Measurements from ENCODE around the gene MRPS11. TPM values are rescaled to one million over a fixed set of nuclear protein-coding genes. Genes with fewer than 3 reads are reported as not detected.

Gene MRPS11
- polyA plus RNA-seq, 2 donors, result 23.7 to 42.3 TPM

DNA sequence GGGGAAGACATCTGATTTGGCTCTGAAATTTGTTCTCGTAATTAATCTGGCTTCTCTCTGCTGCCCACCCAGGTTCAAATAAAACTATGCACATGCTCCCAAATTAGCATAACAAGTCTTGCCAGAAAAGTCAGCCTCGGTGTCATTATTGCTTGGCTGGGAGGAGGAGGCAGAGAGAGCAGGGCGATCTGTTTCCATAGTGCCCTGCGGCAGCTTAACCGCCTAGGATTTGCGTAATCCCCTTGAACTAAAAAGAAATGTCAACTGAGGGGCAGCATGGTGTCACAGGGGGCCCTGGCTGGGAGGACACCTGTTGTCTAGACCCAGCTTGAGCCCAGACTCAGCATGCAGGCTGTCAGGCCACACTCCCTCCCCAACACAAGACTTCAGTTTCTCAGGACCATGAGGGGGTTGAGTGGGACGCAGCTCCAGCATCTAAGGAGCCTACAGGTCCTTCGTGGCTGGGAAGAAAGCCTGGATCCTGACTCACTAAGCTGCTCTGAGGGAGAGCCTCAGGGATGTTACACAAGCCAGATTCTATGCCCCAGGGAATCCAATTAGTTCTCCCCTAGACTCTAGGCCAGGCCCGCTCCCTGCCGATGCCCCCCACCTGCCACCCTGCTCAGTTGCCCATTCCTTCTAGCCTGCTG lies 17.3 kb downstream of the MRPS11 start:
- Histone ChIP-seq H3K4me1 (ENCODE audit: control insufficient read depth in 2 of 2, insufficient read depth in 2 of 2, low read length in 1 of 2) (no peaks in the 10 kb centered on the region), H3K9me3 (ENCODE audit: control insufficient read depth in 2 of 2, insufficient read depth in 1 of 2, low read depth in 1 of 2, low read length in 1 of 2) (no peaks in the 10 kb centered on the region), H3K36me3 (ENCODE audit: control insufficient read depth in 2 of 2, insufficient read depth in 2 of 2, low read length in 1 of 2) (no peaks in the 10 kb centered on the region), H3K27ac (ENCODE audit: low read depth in 2 of 2, low read length in 1 of 2) (no peak overlapping the region), H3K4me3 (ENCODE audit: low read depth in 1 of 2, low read length in 2 of 2) (no peak overlapping the region), H3K27me3 (ENCODE audit: control insufficient read depth in 1 of 2, insufficient read depth in 2 of 2, low read length in 2 of 2) (no peaks in the 10 kb centered on the region)
- WGBS, 2 donors, result 39 to 52% methylated on average over 10 of the region's 10 CpGs

GRCh38 chr15:88487178-88487795 lies 19.8 kb downstream of the MRPS11 start:
- no peak overlapping the region for H3K4me3 ChIP-seq (ENCODE audit: low read depth in 1 of 2, low read length in 2 of 2)
- WGBS, 2 donors, result 81 to 82% methylated on average over 2 of the region's 2 CpGs
- no peaks in the 10 kb centered on the region for H3K4me1 ChIP-seq (ENCODE audit: control insufficient read depth in 2 of 2, insufficient read depth in 2 of 2, low read length in 1 of 2)
- no peaks in the 10 kb centered on the region for H3K27me3 ChIP-seq (ENCODE audit: control insufficient read depth in 1 of 2, insufficient read depth in 2 of 2, low read length in 2 of 2)
- no peak overlapping the region for H3K27ac ChIP-seq (ENCODE audit: low read depth in 2 of 2, low read length in 1 of 2)
- H3K36me3 ChIP-seq (ENCODE audit: control insufficient read depth in 2 of 2, insufficient read depth in 2 of 2, low read length in 1 of 2), result no peaks in the 10 kb centered on the region
- H3K9me3 ChIP-seq (ENCODE audit: control insufficient read depth in 2 of 2, insufficient read depth in 1 of 2, low read depth in 1 of 2, low read length in 1 of 2), result no peaks in the 10 kb centered on the region

DNA sequence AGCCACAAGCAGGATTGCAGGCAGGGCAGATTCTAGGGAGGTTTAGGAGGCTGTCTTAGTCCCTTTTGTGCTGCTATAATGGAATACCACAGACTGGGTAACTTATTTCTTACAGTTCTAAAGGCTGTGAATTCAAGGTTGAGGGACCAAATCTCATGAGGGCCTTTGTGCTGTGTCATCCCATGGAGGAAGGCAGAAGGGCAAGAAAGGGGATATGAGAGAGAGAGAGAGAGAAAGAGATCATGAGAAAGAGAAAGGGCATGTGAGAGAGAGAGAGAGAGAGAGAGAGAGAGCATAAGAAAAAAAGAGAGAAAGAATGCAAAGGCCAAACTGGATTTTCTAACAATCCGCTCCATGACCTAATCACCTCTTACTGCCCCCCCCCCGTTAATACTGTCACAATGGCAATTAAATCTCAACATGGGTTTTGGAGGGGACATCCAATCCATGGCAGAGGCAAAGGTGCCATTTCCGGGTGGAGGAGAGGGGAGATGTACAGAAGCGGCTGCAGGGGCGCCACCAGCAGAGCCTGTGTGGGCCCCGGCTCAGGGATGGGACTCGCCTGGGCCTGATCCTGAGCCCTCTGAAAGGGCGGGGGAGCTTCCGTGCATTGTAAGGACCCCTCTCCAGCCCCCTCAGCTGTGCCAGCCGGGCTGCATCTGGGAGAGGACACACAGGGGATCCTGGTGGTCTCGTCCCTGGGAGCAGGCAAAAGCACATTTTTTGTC lies 20.5 kb downstream of the MRPS11 start:
- 56 to 68% methylated on average over 11 of the region's 11 CpGs for WGBS, 2 donors

DNA sequence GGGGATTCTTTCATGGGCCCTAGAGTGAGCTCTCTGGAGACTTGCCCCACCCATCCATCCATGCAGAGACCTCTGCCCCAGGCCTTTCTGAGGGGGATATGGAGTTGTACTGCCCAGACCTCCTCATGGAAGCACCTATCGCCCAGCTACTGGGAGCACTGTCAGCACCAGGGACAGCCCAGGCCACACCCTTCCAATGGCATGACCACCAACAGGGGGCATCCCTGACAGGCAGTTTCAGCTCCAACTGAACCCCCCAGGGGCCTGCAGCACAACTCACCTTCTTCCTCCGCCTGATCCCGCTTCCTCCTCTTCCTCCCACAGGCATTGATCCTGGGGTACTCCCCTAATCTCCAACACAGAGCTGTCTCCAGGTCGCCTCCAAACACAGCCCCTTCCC lies 21.8 kb downstream of the MRPS11 start:
- no peak overlapping the region for H3K4me3 ChIP-seq (ENCODE audit: low read depth in 1 of 2, low read length in 2 of 2)
- no peaks in the 10 kb centered on the region for H3K4me1 ChIP-seq (ENCODE audit: control insufficient read depth in 2 of 2, insufficient read depth in 2 of 2, low read length in 1 of 2)
- no peaks in the 10 kb centered on the region for H3K36me3 ChIP-seq (ENCODE audit: control insufficient read depth in 2 of 2, insufficient read depth in 2 of 2, low read length in 1 of 2)
- WGBS, 2 donors, result 85 to 89% methylated on average over 4 of the region's 4 CpGs
- no peaks in the 10 kb centered on the region for H3K9me3 ChIP-seq (ENCODE audit: control insufficient read depth in 2 of 2, insufficient read depth in 1 of 2, low read depth in 1 of 2, low read length in 1 of 2)
- H3K27ac ChIP-seq (ENCODE audit: low read depth in 2 of 2, low read length in 1 of 2), result no peak overlapping the region
- H3K27me3 ChIP-seq (ENCODE audit: control insufficient read depth in 1 of 2, insufficient read depth in 2 of 2, low read length in 2 of 2), result no peaks in the 10 kb centered on the region

More for the DNA sequence above, 20.5 kb downstream of the MRPS11 start:
- Histone ChIP-seq H3K4me3 (ENCODE audit: low read depth in 1 of 2, low read length in 2 of 2) (no peak overlapping the region), H3K36me3 (ENCODE audit: control insufficient read depth in 2 of 2, insufficient read depth in 2 of 2, low read length in 1 of 2) (no peaks in the 10 kb centered on the region), H3K4me1 (ENCODE audit: control insufficient read depth in 2 of 2, insufficient read depth in 2 of 2, low read length in 1 of 2) (no peaks in the 10 kb centered on the region), H3K27me3 (ENCODE audit: control insufficient read depth in 1 of 2, insufficient read depth in 2 of 2, low read length in 2 of 2) (no peaks in the 10 kb centered on the region), H3K27ac (ENCODE audit: low read depth in 2 of 2, low read length in 1 of 2) (no peak overlapping the region), H3K9me3 (ENCODE audit: control insufficient read depth in 2 of 2, insufficient read depth in 1 of 2, low read depth in 1 of 2, low read length in 1 of 2) (no peaks in the 10 kb centered on the region)

DNA sequence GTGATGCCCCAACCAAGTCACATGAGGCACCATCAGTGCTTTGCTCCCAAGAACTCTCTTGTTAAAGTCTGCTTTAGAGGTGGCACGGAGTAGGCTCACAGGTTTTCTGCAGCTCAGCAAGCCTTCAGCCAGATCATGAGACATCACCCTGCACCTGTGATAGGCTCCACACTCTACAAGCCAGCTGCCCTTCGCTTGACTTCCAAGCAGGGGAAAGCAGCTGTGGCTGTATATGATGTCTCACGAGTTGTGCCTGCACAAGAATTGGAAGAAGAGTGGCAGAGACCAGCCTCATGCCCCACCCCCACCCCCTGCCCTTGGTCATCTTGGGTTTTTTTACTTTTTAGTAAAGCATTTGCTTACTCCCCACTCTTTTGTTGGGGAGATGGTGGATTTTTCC lies 22.5 kb downstream of the MRPS11 start:
- Histone ChIP-seq H3K36me3 (ENCODE audit: control insufficient read depth in 2 of 2, insufficient read depth in 2 of 2, low read length in 1 of 2) (no peaks in the 10 kb centered on the region), H3K27ac (ENCODE audit: low read depth in 2 of 2, low read length in 1 of 2) (no peak overlapping the region), H3K4me1 (ENCODE audit: control insufficient read depth in 2 of 2, insufficient read depth in 2 of 2, low read length in 1 of 2) (no peaks in the 10 kb centered on the region), H3K9me3 (ENCODE audit: control insufficient read depth in 2 of 2, insufficient read depth in 1 of 2, low read depth in 1 of 2, low read length in 1 of 2) (no peaks in the 10 kb centered on the region), H3K4me3 (ENCODE audit: low read depth in 1 of 2, low read length in 2 of 2) (no peak overlapping the region), H3K27me3 (ENCODE audit: control insufficient read depth in 1 of 2, insufficient read depth in 2 of 2, low read length in 2 of 2) (no peaks in the 10 kb centered on the region)
- 88% methylated on average over 3 of the region's 3 CpGs for WGBS, 2 donors

GRCh38 chr15:88491158-88491557 lies 23.6 kb downstream of the MRPS11 start:
- 59 to 70% methylated on average over 10 of the region's 10 CpGs for WGBS, 2 donors
- Histone ChIP-seq H3K27me3 (ENCODE audit: control insufficient read depth in 1 of 2, insufficient read depth in 2 of 2, low read length in 2 of 2) (no peaks in the 10 kb centered on the region), H3K27ac (ENCODE audit: low read depth in 2 of 2, low read length in 1 of 2) (no peak overlapping the region), H3K36me3 (ENCODE audit: control insufficient read depth in 2 of 2, insufficient read depth in 2 of 2, low read length in 1 of 2) (no peaks in the 10 kb centered on the region), H3K4me3 (ENCODE audit: low read depth in 1 of 2, low read length in 2 of 2) (no peak overlapping the region), H3K4me1 (ENCODE audit: control insufficient read depth in 2 of 2, insufficient read depth in 2 of 2, low read length in 1 of 2) (no peaks in the 10 kb centered on the region), H3K9me3 (ENCODE audit: control insufficient read depth in 2 of 2, insufficient read depth in 1 of 2, low read depth in 1 of 2, low read length in 1 of 2) (no peaks in the 10 kb centered on the region)

DNA sequence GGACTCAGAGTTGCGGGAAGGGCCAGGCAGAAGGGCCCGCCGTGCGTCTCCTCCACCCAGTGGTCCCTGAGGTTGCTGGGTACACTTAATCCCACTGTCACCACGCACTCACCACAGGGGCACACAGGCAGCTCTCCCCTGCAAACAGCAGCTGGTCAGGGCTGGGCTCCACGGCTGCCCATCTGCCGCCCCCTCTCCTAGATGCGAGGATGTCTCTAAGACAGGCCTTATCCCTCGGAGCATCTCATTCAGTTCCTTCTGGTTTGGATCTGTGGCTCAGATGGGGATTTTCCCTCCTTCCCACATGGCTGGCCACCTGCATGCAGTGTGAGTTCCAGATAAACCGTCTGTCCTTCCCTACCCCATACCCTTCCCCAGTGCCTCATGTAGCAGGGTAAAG lies 26.3 kb downstream of the MRPS11 start:
- Histone ChIP-seq H3K4me1 (ENCODE audit: control insufficient read depth in 2 of 2, insufficient read depth in 2 of 2, low read length in 1 of 2) (no peaks in the 10 kb centered on the region), H3K27me3 (ENCODE audit: control insufficient read depth in 1 of 2, insufficient read depth in 2 of 2, low read length in 2 of 2) (no peaks in the 10 kb centered on the region), H3K9me3 (ENCODE audit: control insufficient read depth in 2 of 2, insufficient read depth in 1 of 2, low read depth in 1 of 2, low read length in 1 of 2) (peaks cover 0 to 2% of the 10 kb centered on the region in 2 donors), H3K4me3 (ENCODE audit: low read depth in 1 of 2, low read length in 2 of 2) (no peak overlapping the region), H3K27ac (ENCODE audit: low read depth in 2 of 2, low read length in 1 of 2) (no peak overlapping the region), H3K36me3 (ENCODE audit: control insufficient read depth in 2 of 2, insufficient read depth in 2 of 2, low read length in 1 of 2) (no peaks in the 10 kb centered on the region)
- 87 to 90% methylated on average over 10 of the region's 10 CpGs for WGBS, 2 donors

DNA sequence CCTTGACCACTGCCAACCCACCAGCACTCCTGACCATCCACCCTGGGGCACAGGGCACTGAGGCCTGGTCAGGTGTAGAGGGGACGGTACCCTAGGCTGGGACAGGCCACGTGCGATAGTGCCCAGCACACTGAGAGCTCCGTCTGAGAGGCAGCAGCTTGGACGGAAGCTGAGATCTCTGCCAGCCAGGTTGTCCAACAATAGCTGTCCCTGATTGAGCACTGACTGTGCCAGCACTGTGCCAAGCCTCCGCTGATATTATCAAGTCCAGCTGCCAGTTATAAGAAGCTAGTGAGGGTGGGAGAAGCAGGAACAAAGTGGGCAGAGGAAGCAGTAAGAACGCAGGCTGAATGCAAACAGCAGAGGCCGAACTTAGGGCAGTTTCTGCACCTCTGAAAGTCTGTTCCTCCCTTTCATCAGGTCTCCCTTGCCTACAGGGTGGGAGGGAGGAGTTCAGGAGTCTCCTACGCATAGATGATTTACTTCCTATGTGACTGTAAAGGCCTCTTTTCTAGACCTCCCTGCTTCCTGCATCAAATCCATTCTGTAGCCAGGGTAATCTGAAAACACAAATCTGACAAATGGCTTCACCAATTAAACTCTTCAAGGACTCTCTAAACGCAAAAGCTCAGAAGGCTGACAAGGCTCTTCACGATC lies 29.7 kb downstream of the MRPS11 start:
- WGBS, 2 donors, result 90 to 91% methylated on average over 11 of the region's 11 CpGs
- Histone ChIP-seq H3K27ac (ENCODE audit: low read depth in 2 of 2, low read length in 1 of 2) (no peak overlapping the region), H3K27me3 (ENCODE audit: control insufficient read depth in 1 of 2, insufficient read depth in 2 of 2, low read length in 2 of 2) (no peaks in the 10 kb centered on the region), H3K36me3 (ENCODE audit: control insufficient read depth in 2 of 2, insufficient read depth in 2 of 2, low read length in 1 of 2) (no peaks in the 10 kb centered on the region), H3K9me3 (ENCODE audit: control insufficient read depth in 2 of 2, insufficient read depth in 1 of 2, low read depth in 1 of 2, low read length in 1 of 2) (peaks cover 0 to 2% of the 10 kb centered on the region in 2 donors), H3K4me3 (ENCODE audit: low read depth in 1 of 2, low read length in 2 of 2) (no peak overlapping the region), H3K4me1 (ENCODE audit: control insufficient read depth in 2 of 2, insufficient read depth in 2 of 2, low read length in 1 of 2) (no peaks in the 10 kb centered on the region)

- 70 to 72% methylated on average over 3 of the region's 3 CpGs for WGBS, 2 donors
- H3K36me3 ChIP-seq (ENCODE audit: control insufficient read depth in 2 of 2, insufficient read depth in 2 of 2, low read length in 1 of 2), result no peaks in the 10 kb centered on the region
These were observed 31.5 kb downstream of the MRPS11 start for GRCh38 chr15:88498996-88499395.

More at GRCh38 chr15:88498996-88499395, 31.5 kb downstream of the MRPS11 start:
- Histone ChIP-seq H3K9me3 (ENCODE audit: control insufficient read depth in 2 of 2, insufficient read depth in 1 of 2, low read depth in 1 of 2, low read length in 1 of 2) (peaks cover 0 to 2% of the 10 kb centered on the region in 2 donors), H3K27me3 (ENCODE audit: control insufficient read depth in 1 of 2, insufficient read depth in 2 of 2, low read length in 2 of 2) (no peaks in the 10 kb centered on the region), H3K4me1 (ENCODE audit: control insufficient read depth in 2 of 2, insufficient read depth in 2 of 2, low read length in 1 of 2) (no peaks in the 10 kb centered on the region), H3K27ac (ENCODE audit: low read depth in 2 of 2, low read length in 1 of 2) (no peak overlapping the region), H3K4me3 (ENCODE audit: low read depth in 1 of 2, low read length in 2 of 2) (no peak overlapping the region)
